ENCODE results near the gene CIRBP. TPM values are rescaled to one million over a fixed set of nuclear protein-coding genes. Genes with fewer than 3 reads are reported as not detected.
A peak's percentile ranks its signal among the peaks of the same experiment; 100 is the strongest.

The CIRBP gene
- total RNA-seq, 3 donors from 2014 or later (not counting 1 experiment from before 2014, with no cell fraction given) = 410 to 454 (median 440) TPM

DNA sequence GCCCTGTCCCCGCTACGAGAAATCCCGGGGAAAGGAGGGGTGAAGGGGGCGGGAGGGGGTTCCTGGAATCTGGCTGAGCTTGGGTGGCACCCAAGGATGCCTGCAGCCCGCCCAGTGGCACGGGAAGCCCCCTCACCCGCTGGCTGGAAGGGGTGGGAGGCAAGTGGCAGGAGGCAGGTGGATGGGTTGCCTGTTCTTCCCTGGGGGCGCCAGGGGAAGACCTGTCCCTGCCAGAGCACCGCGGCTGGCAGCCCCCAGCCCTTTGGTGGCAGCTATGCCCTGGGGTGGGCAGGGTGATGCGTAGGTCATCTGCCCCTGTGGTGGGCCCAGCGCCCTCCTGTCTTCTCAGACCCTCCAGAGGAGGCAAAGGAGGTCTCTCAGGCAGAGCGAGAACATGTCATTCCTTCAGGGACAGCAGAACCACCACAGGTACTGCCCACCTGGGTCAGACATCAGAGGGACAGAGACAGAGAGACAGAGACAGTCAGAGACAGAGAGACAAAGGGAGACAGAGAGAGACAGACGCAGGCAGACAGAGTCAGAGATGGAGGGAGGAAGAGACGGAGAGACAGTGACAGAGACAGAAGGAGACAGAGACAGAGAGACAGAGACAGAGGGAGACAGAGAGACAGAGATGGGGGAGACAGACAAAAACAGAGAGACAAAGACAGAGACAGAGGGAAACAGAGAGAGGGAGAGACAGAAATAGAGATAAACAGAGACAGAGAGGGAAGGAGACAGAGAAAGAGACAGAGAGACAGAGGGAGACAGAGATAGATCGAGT, 53.3 kb downstream of the CIRBP start:
- Mint-ChIP-seq H3K27ac (no peak overlapping the region), H3K4me3 (no peak overlapping the region)
- no peaks in the 10 kb centered on the region for H3K36me3 ChIP-seq (ENCODE audit: control insufficient read depth, insufficient read depth, low read length)

DNA sequence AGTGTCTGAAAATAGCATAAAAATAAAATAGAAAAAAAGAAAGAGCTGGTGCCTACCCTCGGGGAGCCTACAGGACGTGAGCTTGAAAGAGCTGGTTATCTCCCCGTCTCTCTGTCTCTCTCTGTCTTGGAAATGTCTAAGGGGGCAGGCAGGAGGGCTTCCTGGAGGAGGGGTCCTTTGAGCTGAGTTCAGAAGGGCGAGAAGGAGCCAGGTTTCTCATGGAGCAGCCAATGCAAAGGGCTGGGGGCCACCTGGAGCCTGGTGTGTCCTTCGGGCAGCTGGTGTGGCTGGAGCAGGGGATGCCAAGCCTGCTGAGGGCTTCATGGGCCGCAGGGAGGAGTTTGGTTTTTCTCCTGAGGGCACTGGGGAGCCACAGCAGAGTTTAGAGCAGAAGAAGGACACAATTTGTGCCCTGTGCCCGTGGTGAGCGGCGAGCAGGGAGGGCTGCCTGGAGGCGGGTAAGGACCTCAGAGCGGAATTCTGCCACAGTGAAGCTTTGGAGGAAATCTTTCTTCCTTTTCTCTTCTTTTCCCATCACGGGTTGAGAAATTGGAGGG, 55.2 kb downstream of the CIRBP start:
- ATAC-seq (no peak), DNase-seq (no peak)
- 81% methylated on average over 11 of the region's 12 CpGs for WGBS (ENCODE audit: insufficient coverage)
- H3K36me3 ChIP-seq (ENCODE audit: control insufficient read depth, insufficient read depth, low read length) = no peaks in the 10 kb centered on the region
- H3K27ac ChIP-seq (ENCODE audit: low read length) = no peak overlapping the region
- peaks cover 18 to 21% of the 10 kb centered on the region in 2 donors for H3K27me3 Mint-ChIP-seq (ENCODE audit: low read depth in 2 of 2)
- no peaks in the 10 kb centered on the region for H3K9me3 Mint-ChIP-seq
- no peaks in the 10 kb centered on the region for H3K9me3 ChIP-seq (ENCODE audit: control insufficient read depth, insufficient read depth, low read length)
- TF ChIP-seq, protein P1, sequence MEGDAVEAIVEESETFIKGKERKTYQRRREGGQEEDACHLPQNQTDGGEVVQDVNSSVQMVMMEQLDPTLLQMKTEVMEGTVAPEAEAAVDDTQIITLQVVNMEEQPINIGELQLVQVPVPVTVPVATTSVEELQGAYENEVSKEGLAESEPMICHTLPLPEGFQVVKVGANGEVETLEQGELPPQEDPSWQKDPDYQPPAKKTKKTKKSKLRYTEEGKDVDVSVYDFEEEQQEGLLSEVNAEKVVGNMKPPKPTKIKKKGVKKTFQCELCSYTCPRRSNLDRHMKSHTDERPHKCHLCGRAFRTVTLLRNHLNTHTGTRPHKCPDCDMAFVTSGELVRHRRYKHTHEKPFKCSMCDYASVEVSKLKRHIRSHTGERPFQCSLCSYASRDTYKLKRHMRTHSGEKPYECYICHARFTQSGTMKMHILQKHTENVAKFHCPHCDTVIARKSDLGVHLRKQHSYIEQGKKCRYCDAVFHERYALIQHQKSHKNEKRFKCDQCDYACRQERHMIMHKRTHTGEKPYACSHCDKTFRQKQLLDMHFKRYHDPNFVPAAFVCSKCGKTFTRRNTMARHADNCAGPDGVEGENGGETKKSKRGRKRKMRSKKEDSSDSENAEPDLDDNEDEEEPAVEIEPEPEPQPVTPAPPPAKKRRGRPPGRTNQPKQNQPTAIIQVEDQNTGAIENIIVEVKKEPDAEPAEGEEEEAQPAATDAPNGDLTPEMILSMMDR (IDR thresholded peaks at IDR 0.05) = no peak
- H3K27ac Mint-ChIP-seq = no peak overlapping the region
- intact Hi-C loops (cut with micrococcal nuclease) = no loop called here
- H3K4me3 Mint-ChIP-seq = peak overlapping the region; percentile 13
- H3K4me3 ChIP-seq (ENCODE audit: low read length) = no peak overlapping the region
- no peaks in the 10 kb centered on the region for H3K36me3 Mint-ChIP-seq
- no peaks in the 10 kb centered on the region for H3K4me1 Mint-ChIP-seq
- peaks cover 9% of the 10 kb centered on the region for H3K4me1 ChIP-seq (ENCODE audit: control insufficient read depth, insufficient read depth, low read length)
- H3K27me3 ChIP-seq (ENCODE audit: control insufficient read depth, insufficient read depth, low read length) = peaks cover 23% of the 10 kb centered on the region

More for the DNA sequence above, 53.3 kb downstream of the CIRBP start:
- H3K27ac ChIP-seq (ENCODE audit: low read length) = no peak overlapping the region
- no peaks in the 10 kb centered on the region for H3K36me3 Mint-ChIP-seq
- no peaks in the 10 kb centered on the region for H3K9me3 ChIP-seq (ENCODE audit: control insufficient read depth, insufficient read depth, low read length)
- 88% methylated on average over 16 of the region's 16 CpGs for WGBS (ENCODE audit: insufficient coverage)
- TF ChIP-seq, protein P1 (IDR thresholded peaks at IDR 0.05) = no peak
- no peaks in the 10 kb centered on the region for H3K9me3 Mint-ChIP-seq
- H3K27me3 Mint-ChIP-seq (ENCODE audit: low read depth in 2 of 2) = peaks cover 23 to 26% of the 10 kb centered on the region in 2 donors
- H3K27me3 ChIP-seq (ENCODE audit: control insufficient read depth, insufficient read depth, low read length) = peaks cover 26% of the 10 kb centered on the region
- no peak overlapping the region for H3K4me3 ChIP-seq (ENCODE audit: low read length)
- intact Hi-C loops (cut with micrococcal nuclease) = no loop called here
- peaks cover 9% of the 10 kb centered on the region for H3K4me1 ChIP-seq (ENCODE audit: control insufficient read depth, insufficient read depth, low read length)
- DNase-seq (no peak), ATAC-seq (no peak)
- no peaks in the 10 kb centered on the region for H3K4me1 Mint-ChIP-seq

Other genes starting within 250 kb of the CIRBP start
- 100 to 1,000 TPM; 310 to 354 (median 317) TPM for gene TMEM259, start 248.2 kb upstream of the CIRBP start, total RNA-seq
- not detected for gene RNU6-2, start 247.8 kb upstream of the CIRBP start, total RNA-seq
- 100 to 1,000 TPM; 163 to 276 (median 179) TPM for gene CNN2, start 242.7 kb upstream of the CIRBP start, total RNA-seq
- 100 to 1,000 TPM in 2 of 3 donors, 10 to 100 TPM in 1; 73.3 to 149 (median 121) TPM for gene ABCA7, start 229.2 kb upstream of the CIRBP start, total RNA-seq
- 100 to 1,000 TPM; 535 to 601 (median 560) TPM for gene ARHGAP45, start 202.2 kb upstream of the CIRBP start, total RNA-seq
- gene POLR2E, start 174.0 kb upstream of the CIRBP start, total RNA-seq = 100 to 1,000 TPM in 1 of 3 donors, 10 to 100 TPM in 2; 77.3 to 105 (median 91.6) TPM
- gene GPX4, start 165.3 kb upstream of the CIRBP start, total RNA-seq = 100 to 1,000 TPM; 108 to 126 (median 121) TPM
- gene SBNO2, start 95.1 kb upstream of the CIRBP start, total RNA-seq = 100 to 1,000 TPM in 1 of 3 donors, 10 to 100 TPM in 2; 92.0 to 106 (median 94.3) TPM
- 10 to 100 TPM; 51.5 to 61.1 (median 54.0) TPM for gene STK11, start 63.6 kb upstream of the CIRBP start, total RNA-seq
- gene CBARP, start 31.3 kb upstream of the CIRBP start, total RNA-seq = under 1 TPM in 2 of 3 donors, not detected in 1; 0.14 to 0.41 TPM
- 100 to 1,000 TPM in 2 of 3 donors, 10 to 100 TPM in 1; 88.6 to 119 (median 104) TPM for gene ATP5F1D, start 27.6 kb upstream of the CIRBP start, total RNA-seq
- 100 to 1,000 TPM; 296 to 367 (median 314) TPM for gene MIDN, start 20.7 kb upstream of the CIRBP start, total RNA-seq
- 10 to 100 TPM; 26.6 to 33.4 (median 27.1) TPM for gene FAM174C, start 6.2 kb downstream of the CIRBP start, total RNA-seq
- not detected for gene EFNA2, start 16.5 kb downstream of the CIRBP start, total RNA-seq
- 10 to 100 TPM; 60.8 to 67.9 (median 66.6) TPM for gene NDUFS7, start 114.6 kb downstream of the CIRBP start, total RNA-seq
- 1 to 10 TPM; 5.1 to 7.5 (median 7.1) TPM for gene GAMT, start 132.2 kb downstream of the CIRBP start, total RNA-seq
- gene DAZAP1, start 138.3 kb downstream of the CIRBP start, total RNA-seq = 100 to 1,000 TPM; 166 to 207 (median 170) TPM
- 100 to 1,000 TPM; 731 to 872 (median 837) TPM for gene RPS15, start 169.1 kb downstream of the CIRBP start, total RNA-seq
- gene APC2, start 180.8 kb downstream of the CIRBP start, total RNA-seq = under 1 TPM; 0.14 to 0.58 (median 0.27) TPM
- 10 to 100 TPM; 30.2 to 42.2 (median 34.3) TPM for gene C19orf25, start 209.9 kb downstream of the CIRBP start, total RNA-seq
- gene PCSK4, start 221.0 kb downstream of the CIRBP start, total RNA-seq = 1 to 10 TPM; 4.1 to 6.0 (median 5.3) TPM
- 1 to 10 TPM; 3.9 to 5.0 (median 4.3) TPM for gene REEP6, start 221.8 kb downstream of the CIRBP start, total RNA-seq
- gene ADAMTSL5, start 243.7 kb downstream of the CIRBP start, total RNA-seq = 1 to 10 TPM in 2 of 3 donors, under 1 TPM in 1; 0.70 to 2.5 (median 1.0) TPM